Measurements from ENCODE around the gene RAC2.

Gene RAC2

GRCh38 chr22:37179622-37180420 is 64.2 kb downstream of the RAC2 start:
- no peak for TF ChIP-seq CTCF (IDR thresholded peaks at IDR 0.05)

- no peak for TF ChIP-seq CTCF (IDR thresholded peaks at IDR 0.05)
Observed at GRCh38 chr22:37179126-37179470, 65.0 kb downstream of the RAC2 start.

GRCh38 chr22:37178350-37179125 is 65.5 kb downstream of the RAC2 start:
- no peak for TF ChIP-seq CTCF (IDR thresholded peaks at IDR 0.05)

GRCh38 chr22:37177755-37178154 is 66.3 kb downstream of the RAC2 start:
- TF ChIP-seq CTCF (IDR thresholded peaks at IDR 0.05): no peak

GRCh38 chr22:37177221-37177620 is 66.8 kb downstream of the RAC2 start:
- no peak for TF ChIP-seq CTCF (IDR thresholded peaks at IDR 0.05)

- no peak for TF ChIP-seq CTCF (IDR thresholded peaks at IDR 0.05)
Observed at GRCh38 chr22:37176464-37177061, 67.5 kb downstream of the RAC2 start.

GRCh38 chr22:37175414-37176281 is 68.4 kb downstream of the RAC2 start:
- no peak for TF ChIP-seq CTCF (IDR thresholded peaks at IDR 0.05)
